Measurements from ENCODE around the gene PHKG2.

Gene PHKG2

GRCh38 chr16:30758988-30759491 is 10.8 kb downstream of the PHKG2 start:
- DNase-seq, result no peak

DNA sequence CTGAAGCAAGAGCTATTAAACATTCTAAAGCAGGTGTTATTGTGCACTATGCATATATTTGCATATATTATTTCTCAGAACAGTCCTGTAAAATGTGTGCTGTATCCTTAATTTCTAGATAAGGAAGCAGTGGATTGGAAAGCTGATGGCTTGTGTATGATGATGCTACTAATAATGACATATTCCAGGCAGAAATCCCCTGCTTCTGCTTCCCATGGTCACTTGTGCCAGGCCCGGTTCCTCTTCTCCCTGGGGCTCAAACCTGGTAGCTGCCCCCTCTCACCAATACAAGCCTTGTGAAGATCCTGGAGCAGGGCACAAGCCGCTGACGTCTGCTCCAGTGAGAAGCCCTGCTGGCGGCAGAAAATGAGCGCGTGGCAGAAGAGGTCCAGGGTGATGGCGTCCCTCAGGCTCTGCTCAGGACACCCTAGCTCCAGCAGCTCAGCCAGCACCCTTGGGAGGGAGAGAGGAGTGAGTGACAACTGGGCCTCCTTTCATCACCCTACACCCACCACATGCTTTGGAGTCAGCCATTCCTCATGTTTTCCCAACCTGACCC is 11.9 kb downstream of the PHKG2 start:
- no peak for DNase-seq

GRCh38 chr16:30760577-30761426 is 12.6 kb downstream of the PHKG2 start:
- DNase-seq, result no peak

GRCh38 chr16:30761427-30761927 is 13.3 kb downstream of the PHKG2 start:
- no peak for DNase-seq

DNA sequence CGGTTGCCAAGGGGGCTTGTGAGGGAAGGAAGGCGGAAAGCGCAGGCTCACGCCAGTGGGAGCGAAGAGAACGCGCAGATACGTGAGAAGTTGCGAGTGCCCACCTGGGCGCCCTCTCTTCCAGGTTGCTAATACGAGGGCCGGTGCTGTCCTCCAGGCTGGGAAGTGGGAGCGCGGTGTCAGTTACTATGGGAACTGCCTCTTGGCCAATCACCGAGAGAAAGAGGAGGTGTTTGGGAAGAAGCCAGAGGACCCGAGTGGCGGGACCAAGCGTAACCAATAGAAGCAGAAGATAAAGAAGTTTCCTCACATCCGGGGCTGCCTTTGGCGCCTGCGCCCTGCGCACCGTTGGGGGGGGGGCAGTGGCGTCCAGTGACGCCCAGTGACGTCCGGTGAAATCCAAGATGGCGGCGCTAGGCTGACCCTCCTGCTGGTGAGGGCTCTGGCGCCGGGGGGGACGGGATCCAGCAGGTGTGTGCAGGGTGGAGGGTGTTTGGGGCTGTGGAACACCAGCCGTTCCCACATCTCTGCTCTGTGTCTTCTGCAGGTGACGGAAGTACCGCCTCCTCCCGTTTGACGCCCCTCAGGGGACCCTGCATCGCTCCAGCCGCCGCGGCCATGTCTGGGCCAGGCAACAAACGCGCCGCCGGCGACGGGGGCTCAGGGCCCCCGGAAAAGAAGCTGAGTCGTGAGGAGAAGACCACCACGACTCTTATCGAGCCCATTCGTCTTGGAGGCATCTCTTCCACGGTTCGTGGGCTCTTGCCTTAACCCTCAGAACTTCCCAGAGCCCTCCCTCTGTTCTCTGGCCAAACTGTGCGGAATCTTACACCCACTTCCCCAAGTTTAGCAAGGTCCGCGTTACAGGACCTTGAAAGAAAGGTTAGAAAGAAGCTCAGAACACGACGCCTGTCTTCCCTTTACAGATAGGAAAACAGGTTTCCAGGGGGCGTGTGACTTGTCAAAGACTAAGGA is 14.0 kb downstream of the PHKG2 start, which contains the start of the genes CFAP119 and RNF40:
Gene CFAP119, minus strand, starts transcription at position 135 of the 975 bp plus-strand sequence. CDS start 314 bp downstream, outside the sequence.
Gene RNF40, plus strand, starts transcription at position 395 of the 975 bp plus-strand sequence. Its CDS starts 224 bp downstream, at position 619.
- no peak for DNase-seq

- DNase-seq, result no peak
Observed at GRCh38 chr16:30762991-30763725, 14.9 kb downstream of the PHKG2 start.

GRCh38 chr16:30764086-30764485 is 15.9 kb downstream of the PHKG2 start:
- DNase-seq, result no peak

GRCh38 chr16:30764816-30765465 is 16.7 kb downstream of the PHKG2 start:
- no peak for DNase-seq

DNA sequence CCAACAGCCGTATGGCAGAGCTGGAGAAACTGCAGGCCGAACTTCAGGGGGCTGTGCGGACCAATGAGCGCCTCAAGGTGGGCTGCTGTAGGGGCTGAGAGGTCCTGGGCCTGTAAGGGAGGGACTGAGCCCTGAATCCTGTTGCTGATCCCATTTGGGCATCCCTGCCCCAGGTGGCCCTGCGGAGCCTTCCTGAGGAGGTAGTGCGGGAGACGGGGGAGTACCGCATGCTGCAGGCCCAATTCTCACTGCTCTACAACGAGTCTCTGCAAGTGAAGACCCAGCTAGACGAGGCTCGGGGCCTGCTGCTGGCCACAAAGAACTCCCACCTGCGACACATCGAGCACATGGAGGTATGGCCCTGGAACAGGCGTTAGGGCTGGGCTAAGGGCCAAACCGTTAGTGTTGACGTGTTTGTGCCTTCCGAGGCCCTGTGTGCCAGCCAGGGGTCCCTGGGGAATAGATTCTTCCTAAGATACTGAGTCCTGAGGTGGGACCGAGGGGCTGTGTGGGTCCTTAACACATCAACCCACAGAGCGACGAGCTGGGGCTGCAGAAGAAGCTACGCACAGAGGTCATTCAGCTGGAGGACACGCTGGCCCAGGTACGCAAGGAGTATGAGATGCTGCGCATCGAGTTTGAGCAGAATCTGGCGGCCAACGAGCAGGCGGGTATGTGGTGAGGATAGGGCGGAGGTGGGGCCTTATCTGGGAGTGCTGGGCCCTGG is 18.1 kb downstream of the PHKG2 start:
- no peak for DNase-seq

- DNase-seq, result no peak
Observed at GRCh38 chr16:30766933-30767284, 18.7 kb downstream of the PHKG2 start.

DNA sequence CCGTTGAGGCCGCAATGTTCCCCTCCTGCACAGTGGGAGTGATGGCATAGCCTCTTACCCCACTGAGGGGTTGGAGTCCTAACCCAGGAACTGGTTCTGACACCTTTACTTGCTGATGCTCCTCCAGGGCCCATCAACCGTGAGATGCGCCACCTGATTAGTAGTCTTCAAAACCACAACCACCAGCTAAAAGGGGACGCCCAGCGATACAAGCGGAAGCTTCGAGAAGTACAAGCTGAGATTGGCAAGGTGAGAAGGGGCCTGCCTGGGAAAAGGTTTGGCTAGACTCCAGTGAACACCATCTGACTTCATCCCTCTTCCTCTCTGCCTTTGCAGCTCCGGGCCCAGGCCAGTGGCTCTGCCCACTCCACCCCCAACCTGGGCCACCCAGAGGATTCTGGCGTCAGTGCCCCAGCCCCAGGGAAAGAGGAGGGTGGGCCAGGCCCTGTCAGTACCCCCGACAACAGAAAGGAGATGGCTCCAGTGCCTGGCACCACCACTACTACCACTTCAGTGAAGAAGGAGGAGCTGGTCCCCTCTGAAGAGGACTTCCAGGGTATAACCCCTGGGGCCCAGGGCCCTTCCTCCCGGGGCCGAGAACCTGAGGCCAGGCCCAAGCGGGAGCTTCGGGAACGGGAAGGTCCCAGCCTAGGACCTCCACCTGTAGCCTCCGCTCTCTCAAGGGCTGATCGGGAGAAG is 19.7 kb downstream of the PHKG2 start:
- DNase-seq, result no peak

GRCh38 chr16:30768583-30769181 is 20.5 kb downstream of the PHKG2 start:
- DNase-seq, result no peak

- DNase-seq, result no peak
Observed at GRCh38 chr16:30769379-30770089, 21.3 kb downstream of the PHKG2 start.

DNA sequence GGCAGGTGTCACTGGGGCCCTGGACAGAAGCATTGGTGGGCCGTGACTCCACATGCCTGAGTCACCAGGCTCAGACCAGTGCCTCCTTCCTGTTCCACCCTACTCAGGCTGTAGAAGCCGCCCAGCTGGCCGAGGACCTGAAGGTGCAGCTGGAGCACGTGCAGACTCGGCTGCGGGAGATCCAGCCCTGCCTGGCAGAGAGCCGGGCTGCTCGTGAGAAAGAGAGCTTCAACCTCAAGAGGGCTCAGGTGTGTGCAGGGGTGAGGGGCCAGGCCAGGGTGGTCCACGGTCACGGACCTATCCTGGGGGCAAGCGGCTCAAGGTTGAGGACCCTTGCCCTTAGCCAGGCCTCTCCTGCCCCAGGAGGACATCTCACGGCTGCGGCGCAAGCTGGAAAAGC is 23.5 kb downstream of the PHKG2 start:
- DNase-seq, result no peak

- no peak for DNase-seq
Observed at GRCh38 chr16:30773826-30774225, 25.6 kb downstream of the PHKG2 start.

- no peak for DNase-seq
Observed at GRCh38 chr16:30774367-30775130, 26.3 kb downstream of the PHKG2 start.

DNA sequence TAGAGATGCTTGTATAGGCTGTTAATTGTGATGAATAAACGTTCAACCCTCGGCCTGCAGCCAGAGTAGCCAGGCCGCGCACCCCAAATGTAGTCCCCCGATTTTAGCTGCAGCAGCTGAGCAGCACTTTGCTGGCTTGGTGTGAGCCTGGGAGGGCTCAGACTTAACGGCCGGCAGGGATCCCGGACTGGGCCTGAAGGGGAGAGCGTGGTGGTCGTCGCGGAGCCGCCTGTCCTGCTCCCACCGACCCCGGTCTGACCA is 26.8 kb downstream of the PHKG2 start:
- DNase-seq, result no peak

- peak; percentile 38 for DNase-seq
Observed at GRCh38 chr16:30775392-30776188, 27.4 kb downstream of the PHKG2 start.

Data from cortex of kidney (tissue), 1 donor.